GM21528 (cell line): ENCODE measurements around the gene DDR1.
"Not testable (repeated sequence)": the region's sequence is repeated elsewhere in the genome, so short reads cannot be mapped to it uniquely, and the experiment has no call there.

Experiments
- ATAC-seq: cut with Tn5 transposase; IDR thresholded peaks from one replicate; pipeline ENCODE4 v1.9.1; 2021; ENCODE audit warnings: mild to moderate bottlenecking, moderate library complexity; ENCODE audit not compliant: unreplicated experiment, low FRiP score

DDR1 gene

DNA sequence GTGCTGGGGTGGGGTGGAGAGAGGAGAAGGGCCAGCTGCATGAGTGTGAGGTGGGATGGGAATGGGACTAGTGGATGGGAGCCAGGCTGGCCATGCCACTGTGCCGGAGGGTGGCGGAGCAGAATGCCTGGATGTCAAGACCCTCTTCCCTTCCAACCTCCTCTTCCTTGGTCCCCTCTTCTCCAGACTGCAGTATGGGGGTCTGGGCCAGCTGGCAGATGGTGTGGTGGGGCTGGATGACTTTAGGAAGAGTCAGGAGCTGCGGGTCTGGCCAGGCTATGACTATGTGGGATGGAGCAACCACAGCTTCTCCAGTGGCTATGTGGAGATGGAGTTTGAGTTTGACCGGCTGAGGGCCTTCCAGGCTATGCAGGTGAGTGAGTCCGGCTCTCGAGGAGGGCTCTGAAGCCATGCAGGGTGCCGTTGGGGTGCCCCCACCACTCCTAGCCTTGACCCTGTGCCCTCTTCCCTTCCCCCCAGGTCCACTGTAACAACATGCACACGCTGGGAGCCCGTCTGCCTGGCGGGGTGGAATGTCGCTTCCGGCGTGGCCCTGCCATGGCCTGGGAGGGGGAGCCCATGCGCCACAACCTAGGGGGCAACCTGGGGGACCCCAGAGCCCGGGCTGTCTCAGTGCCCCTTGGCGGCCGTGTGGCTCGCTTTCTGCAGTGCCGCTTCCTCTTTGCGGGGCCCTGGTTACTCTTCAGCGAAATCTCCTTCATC, 7.7 kb downstream of the DDR1 start:
- no peak for ATAC-seq

GRCh38 chr6:30893001-30893591, 8.8 kb downstream of the DDR1 start:
- ATAC-seq = no peak

- ATAC-seq = no peak
These were observed 9.3 kb downstream of the DDR1 start for GRCh38 chr6:30893666-30894065.

- ATAC-seq = no peak
These were observed 10.1 kb downstream of the DDR1 start for GRCh38 chr6:30894381-30894780.

DNA sequence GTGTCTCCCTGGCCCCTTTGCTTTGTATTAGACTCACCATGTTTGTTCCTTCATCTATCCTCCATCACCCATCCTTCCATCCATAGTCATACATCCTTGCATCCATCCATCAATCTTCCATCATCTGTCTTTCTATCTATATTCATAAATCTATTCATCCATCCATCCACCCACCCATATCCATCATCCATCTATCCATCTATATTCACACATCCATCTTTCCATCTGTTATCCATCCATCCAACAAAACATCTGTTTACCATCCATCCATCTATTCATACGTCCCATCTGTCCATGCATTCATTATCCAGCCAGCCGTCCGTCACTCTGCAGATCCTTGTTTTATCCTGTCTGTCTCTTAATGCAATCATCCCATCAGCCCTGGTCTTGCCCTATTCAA, 10.6 kb downstream of the DDR1 start:
- no peak for ATAC-seq

DNA sequence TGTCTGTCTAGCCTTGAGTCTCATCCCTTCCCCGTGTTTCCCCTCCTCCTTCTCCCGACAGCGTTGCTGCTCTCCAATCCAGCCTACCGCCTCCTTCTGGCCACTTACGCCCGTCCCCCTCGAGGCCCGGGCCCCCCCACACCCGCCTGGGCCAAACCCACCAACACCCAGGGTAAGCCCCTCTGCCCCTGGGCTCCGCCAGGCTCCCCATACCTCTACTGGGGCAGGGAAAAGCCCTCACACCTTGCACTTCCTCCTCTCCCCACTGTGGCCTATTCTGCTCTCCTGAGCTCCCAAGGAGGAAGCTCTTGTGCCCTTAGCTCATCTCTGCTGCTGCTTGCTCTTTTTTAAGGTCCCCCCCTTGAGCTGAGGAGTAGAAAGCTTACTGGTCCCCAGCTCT, 11.0 kb downstream of the DDR1 start:
- no peak for ATAC-seq

DNA sequence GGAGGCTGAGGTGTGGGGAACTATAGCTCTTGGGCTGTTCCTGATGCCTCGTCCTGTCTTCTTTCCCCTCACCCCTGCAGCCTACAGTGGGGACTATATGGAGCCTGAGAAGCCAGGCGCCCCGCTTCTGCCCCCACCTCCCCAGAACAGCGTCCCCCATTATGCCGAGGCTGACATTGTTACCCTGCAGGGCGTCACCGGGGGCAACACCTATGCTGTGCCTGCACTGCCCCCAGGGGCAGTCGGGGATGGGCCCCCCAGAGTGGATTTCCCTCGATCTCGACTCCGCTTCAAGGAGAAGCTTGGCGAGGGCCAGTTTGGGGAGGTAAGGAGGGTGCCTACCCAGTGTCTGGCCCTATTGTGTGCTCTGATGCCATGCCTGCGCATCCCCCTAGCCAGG, 12.2 kb downstream of the DDR1 start:
- no peak for ATAC-seq

DNA sequence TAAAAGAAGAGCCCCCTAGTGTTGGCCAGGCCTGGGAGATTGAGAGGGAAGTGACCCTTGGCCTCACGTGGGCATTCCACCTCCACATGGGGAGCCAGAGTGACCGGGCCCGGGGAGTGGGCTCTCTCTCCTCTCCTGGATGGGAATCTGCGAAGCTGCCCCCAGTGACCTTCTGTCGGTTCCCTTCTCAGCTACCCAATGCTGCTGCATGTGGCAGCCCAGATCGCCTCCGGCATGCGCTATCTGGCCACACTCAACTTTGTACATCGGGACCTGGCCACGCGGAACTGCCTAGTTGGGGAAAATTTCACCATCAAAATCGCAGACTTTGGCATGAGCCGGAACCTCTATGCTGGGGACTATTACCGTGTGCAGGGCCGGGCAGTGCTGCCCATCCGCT, 13.6 kb downstream of the DDR1 start:
- ATAC-seq = no peak

GRCh38 chr6:30898750-30899360, 14.5 kb downstream of the DDR1 start:
- ATAC-seq = no peak

DNA sequence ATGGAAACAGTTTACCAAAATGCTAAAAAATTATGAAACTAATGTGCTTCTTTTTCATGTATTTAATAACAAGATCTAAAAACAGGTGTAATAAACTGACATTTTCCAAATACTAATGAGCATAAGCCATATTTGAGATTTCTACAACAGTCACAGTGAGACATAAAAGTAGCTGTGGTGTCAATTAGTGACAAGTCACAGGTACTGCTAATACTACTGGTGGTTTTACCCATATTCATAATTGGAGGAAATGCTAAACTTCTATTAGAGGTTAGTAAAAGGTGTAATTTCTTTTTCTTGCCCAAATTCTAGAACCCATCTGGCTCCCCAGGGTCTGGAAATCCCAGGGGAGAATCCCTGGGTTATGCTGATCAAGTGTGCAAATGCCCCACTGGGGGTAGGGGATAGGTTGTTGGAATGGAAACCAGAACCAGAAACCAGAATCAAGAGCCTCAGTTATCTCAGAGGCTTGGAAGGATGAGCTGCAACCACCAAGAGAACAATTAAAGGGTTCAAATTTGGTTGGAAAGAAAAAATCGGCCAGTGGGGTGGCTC, 16.6 kb downstream of the DDR1 start:
- ATAC-seq = no peak

GRCh38 chr6:30901436-30901835, 17.1 kb downstream of the DDR1 start:
- ATAC-seq = no peak

GRCh38 chr6:30902196-30902595, 17.9 kb downstream of the DDR1 start:
- ATAC-seq = not testable (repeated sequence)

DNA sequence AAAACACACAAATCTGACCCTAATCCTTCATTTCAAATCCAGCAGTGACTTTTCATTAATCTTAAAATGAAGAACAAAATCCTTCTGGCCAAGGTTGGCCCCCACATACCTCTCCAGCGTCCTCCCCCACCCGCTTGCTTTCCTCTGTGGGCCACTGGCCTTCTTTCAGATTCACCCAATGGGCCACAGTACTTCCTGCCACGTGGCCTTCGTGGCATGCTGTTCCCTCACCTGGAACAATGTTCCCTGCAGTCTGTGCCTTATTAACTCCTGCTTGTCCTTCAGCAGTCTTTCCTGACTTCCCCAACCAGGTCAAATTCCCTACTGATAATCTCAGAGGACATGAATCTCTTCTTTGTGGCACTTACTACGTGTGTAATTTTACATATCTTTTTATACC, 18.4 kb downstream of the DDR1 start:
- no peak for ATAC-seq

GRCh38 chr6:30903236-30903635, 18.9 kb downstream of the DDR1 start:
- ATAC-seq = no peak

GRCh38 chr6:30907290-30907757, 23.0 kb downstream of the DDR1 start:
- ATAC-seq = not testable (repeated sequence)

- ATAC-seq = peak; percentile 81
These were observed 23.7 kb downstream of the DDR1 start, which contains the start of gene GTF2H4 for GRCh38 chr6:30907758-30908591. Gene GTF2H4 (plus strand): TSS chr6:30908207.

DNA sequence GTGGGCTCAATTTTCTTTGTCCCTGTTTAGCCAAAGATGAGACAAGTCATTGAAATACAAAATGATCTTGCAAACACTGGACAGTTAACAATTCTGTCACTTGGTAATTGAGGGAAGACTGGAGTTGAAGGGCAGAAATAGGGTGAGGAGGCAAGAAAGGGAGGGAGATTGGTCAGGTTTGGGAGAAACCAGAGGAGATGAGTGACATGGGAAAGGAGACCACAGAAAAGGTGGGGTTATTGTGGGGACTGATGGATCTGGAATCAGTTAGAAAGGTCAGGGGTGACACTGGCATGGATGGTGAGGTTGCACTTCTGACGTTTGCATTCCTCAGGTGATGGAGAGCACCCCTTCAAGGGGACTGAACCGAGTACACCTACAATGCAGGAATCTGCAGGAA, 24.4 kb downstream of the DDR1 start:
- no peak for ATAC-seq

DNA sequence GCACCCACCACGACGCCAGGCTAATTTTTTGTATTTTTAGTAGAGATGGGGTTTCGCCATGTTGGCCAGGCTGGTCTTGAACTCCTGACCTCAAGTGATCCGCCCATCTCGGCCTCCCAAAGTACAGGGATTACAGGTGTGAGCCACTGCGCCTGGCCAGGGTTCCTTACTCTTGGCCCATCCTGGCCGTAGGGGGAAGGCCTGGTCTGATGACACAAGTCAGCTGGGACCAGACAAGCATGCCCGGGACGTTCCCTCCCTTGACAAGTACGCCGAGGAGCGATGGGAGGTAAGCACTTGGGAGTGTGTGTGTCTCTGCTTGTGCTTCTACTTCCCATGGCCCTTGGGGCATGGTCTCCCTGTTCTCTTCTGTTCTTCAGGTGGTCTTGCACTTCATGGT, 26.2 kb downstream of the DDR1 start:
- ATAC-seq = not testable (repeated sequence)

- ATAC-seq = no peak
These were observed 28.6 kb downstream of the DDR1 start for GRCh38 chr6:30912746-30913520.

GRCh38 chr6:30913721-30914075, 29.4 kb downstream of the DDR1 start:
- no peak for ATAC-seq
